Osteoblast (primary cell): ENCODE data around the gene TBX3. TPM values are rescaled to one million over a fixed set of nuclear protein-coding genes. Genes with fewer than 3 reads are reported as not detected.
A peak's percentile ranks its signal among the peaks of the same experiment; 100 is the strongest.

Experiments used
- DNase-seq: peaks from one replicate; pipeline ENCODE4 v3.0.0; 2011; ENCODE audit warnings: low spot score, mixed read lengths; ENCODE audit not compliant: insufficient read length; ENCODE audit errors: missing footprints
- H2AFZ ChIP-seq: 2 replicates; pipeline ENCODE4 v1.6.0; 2011; ENCODE audit warnings: mild to moderate bottlenecking, low read length
- H3K27ac ChIP-seq: 2 replicates; pipeline ENCODE4 v1.5.1; 2011; ENCODE audit warnings: mild to moderate bottlenecking, low read depth, low read length, moderate library complexity
- H3K27me3 ChIP-seq: 2 replicates; pipeline ENCODE4 v1.6.0; 2012; ENCODE audit warnings: mild to moderate bottlenecking, control low read depth, inconsistent platforms, low read length, moderate library complexity; ENCODE audit not compliant: insufficient read depth
- H3K36me3 ChIP-seq: 2 replicates; pipeline ENCODE4 v1.5.1; 2011; ENCODE audit warnings: mild to moderate bottlenecking, low read length, control low read depth, moderate library complexity; ENCODE audit not compliant: insufficient read depth
- H3K4me1 ChIP-seq: 2 replicates; pipeline ENCODE4 v1.5.1; 2011; ENCODE audit warnings: mild to moderate bottlenecking, low read length, control low read depth, moderate library complexity; ENCODE audit not compliant: insufficient read depth
- H3K4me2 ChIP-seq: 2 replicates; pipeline ENCODE4 v1.6.0; 2011; ENCODE audit warnings: mild to moderate bottlenecking, low read length; ENCODE audit not compliant: insufficient read depth
- H3K4me3 ChIP-seq: fragments of 200-600 bp; sonication (generic); 3 replicates; pipeline ENCODE4 v1.5.1; 2012; ENCODE audit warnings: mild to moderate bottlenecking, low read length, inconsistent platforms; ENCODE audit not compliant: insufficient read depth
- H3K79me2 ChIP-seq: 2 replicates; pipeline ENCODE4 v1.6.0; 2012; ENCODE audit warnings: mild to moderate bottlenecking, low read length, control low read depth, inconsistent platforms; ENCODE audit not compliant: insufficient read depth
- H3K9me3 ChIP-seq: 2 replicates; pipeline ENCODE4 v1.5.1; 2011; ENCODE audit warnings: low read depth, low read length, control low read depth
- H4K20me1 ChIP-seq: 2 replicates; pipeline ENCODE4 v1.6.0; 2012; ENCODE audit warnings: mild to moderate bottlenecking, low read length, control low read depth; ENCODE audit not compliant: insufficient read depth
- total RNA-seq: library from RNA; depleted of rRNA; stranded (reverse); fragments of >200 nt; gene quantifications from 2 replicates; pipeline ENCODE4 v1.2.3, GENCODE V29; 2012
- TF ChIP-seq, protein P1 (sequence below): IDR thresholded peaks from 2 replicates; pipeline ENCODE4 v1.5.1; 2011; ENCODE audit warnings: mild to moderate bottlenecking, low read depth, low read length, moderate library complexity; ENCODE audit errors: extremely low read depth

Gene TBX3
- total RNA-seq, 1 donor: 11.9 TPM

DNA sequence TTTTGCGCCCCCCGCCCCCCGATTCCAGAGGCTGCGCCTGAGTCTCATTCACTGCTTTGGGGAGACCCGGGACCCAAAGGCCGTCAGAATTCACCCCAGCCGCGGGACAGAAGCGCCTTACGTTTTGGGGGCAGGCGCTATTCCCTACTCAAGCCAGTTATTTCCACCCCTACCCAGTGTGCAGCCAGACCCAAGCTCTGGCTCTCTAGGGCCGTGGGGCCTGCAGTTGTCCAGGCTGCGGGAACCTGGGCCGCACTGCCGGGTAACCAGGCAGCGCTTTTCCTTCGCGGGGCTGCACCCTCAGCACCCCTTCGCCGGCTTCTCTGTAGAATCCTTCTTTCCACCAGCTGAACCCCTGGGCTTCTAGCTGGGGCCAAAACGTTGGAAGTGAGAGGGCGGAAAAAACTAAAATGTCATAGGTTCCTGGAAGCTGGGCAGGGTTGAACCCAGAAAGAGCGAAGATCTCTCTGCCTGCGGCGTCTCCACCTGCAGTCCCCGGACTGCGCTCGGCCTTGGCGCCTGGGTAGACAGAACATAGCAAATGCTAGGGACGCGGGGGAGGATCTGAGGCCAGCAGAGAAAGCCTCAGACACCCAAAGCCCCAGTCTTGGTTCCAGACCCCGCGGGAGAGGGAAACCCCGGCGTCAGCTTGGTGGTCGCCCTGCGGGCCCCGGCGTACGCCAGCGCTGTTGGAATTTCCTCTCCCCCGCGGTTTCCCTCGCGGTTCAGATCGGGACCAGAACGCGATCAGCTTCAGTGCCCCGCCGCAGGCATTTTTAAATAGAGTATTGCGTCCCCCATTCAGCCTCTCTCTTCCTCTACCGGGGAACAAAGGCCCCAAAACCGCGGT lies 18.3 kb downstream of the TBX3 start:
- Histone ChIP-seq H3K9me3 (no peaks in the 10 kb centered on the region), H3K27me3 (peaks cover 23% of the 10 kb centered on the region), H3K27ac (no peak overlapping the region), H3K4me1 (peaks cover 9% of the 10 kb centered on the region), H3K79me2 (no peaks in the 10 kb centered on the region), H3K4me3 (peak overlapping the region; percentile 19), H2AFZ (no peak overlapping the region), H4K20me1 (no peaks in the 10 kb centered on the region), H3K4me2 (peak overlapping the region; percentile 36), H3K36me3 (no peaks in the 10 kb centered on the region)
- peak; percentile 77 for DNase-seq
- TF ChIP-seq, protein P1, sequence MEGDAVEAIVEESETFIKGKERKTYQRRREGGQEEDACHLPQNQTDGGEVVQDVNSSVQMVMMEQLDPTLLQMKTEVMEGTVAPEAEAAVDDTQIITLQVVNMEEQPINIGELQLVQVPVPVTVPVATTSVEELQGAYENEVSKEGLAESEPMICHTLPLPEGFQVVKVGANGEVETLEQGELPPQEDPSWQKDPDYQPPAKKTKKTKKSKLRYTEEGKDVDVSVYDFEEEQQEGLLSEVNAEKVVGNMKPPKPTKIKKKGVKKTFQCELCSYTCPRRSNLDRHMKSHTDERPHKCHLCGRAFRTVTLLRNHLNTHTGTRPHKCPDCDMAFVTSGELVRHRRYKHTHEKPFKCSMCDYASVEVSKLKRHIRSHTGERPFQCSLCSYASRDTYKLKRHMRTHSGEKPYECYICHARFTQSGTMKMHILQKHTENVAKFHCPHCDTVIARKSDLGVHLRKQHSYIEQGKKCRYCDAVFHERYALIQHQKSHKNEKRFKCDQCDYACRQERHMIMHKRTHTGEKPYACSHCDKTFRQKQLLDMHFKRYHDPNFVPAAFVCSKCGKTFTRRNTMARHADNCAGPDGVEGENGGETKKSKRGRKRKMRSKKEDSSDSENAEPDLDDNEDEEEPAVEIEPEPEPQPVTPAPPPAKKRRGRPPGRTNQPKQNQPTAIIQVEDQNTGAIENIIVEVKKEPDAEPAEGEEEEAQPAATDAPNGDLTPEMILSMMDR: no peak

DNA sequence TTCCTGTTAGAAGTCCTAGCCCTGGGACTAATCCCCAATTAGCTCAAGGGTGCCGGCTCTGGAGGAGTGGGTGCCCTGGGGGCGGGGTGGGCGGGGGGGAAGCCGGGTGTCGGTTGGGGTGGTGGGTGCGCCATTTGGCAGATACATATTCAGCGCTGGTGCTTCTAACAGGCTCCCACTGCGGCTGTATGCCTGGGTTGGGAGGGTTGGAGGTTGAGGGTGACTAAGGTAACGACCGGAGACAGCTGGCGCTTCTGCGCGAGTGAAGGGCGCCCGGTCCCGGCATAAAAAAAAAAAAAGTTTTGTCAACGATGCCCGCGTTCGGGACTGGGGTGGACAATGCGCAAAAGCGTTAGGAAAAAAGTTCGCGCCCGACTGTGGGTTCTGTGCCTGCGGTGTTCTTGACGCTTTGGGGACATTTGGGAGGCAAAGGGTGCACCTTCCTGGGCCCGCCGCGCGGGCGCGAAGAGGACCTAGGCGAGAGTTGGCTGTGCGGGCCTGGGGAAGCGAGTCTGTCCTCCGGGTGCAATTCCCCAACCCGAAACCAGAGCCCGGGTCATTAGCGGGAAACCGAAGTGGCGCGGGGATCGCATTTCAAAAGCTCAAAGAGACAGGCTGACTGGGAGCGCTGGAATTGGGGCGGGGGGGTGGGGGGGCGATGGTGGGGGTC lies 19.2 kb downstream of the TBX3 start:
- Histone ChIP-seq H3K79me2 (no peaks in the 10 kb centered on the region), H3K4me2 (peak overlapping the region; percentile 68), H3K36me3 (no peaks in the 10 kb centered on the region), H3K4me1 (peaks cover 9% of the 10 kb centered on the region), H2AFZ (no peak overlapping the region), H3K27me3 (peaks cover 23% of the 10 kb centered on the region), H3K4me3 (peak overlapping the region; percentile 33), H3K9me3 (no peaks in the 10 kb centered on the region), H3K27ac (no peak overlapping the region), H4K20me1 (no peaks in the 10 kb centered on the region)
- peak; percentile 92 for DNase-seq
- TF ChIP-seq, protein P1: no peak

DNA sequence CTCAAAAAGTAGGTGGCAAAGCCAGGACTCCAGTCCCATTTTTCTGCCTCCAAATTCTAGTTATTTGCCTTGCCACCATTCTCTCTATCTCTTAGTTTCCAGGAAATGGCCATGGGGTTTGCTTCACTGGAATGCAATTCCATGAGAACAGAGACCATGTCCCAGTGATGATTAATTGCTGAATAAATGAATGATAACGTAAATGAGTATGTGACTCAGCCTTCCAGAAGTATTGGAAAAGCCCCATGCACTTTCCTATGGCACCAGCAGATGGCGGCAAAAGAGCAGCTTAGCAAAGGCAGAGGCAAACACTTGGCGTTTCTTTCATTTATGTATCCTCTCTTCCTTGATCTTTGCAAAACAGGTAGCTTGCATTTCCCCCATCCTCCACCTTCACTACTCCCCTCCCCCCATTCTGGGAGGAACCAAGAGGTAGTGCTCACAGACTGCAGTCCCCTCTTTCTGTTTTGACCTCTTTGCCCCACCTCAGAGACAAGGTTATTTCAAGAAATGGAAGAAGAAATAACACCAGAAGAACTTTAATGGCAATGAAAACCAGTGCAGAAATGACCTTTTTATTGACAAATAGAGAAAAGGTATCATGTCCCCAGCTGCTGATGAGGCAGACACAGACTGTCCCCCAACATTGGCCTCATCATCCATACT lies 21.3 kb downstream of the TBX3 start:
- Histone ChIP-seq H3K27me3 (peaks cover 23% of the 10 kb centered on the region), H3K79me2 (no peaks in the 10 kb centered on the region), H3K9me3 (no peaks in the 10 kb centered on the region), H2AFZ (no peak overlapping the region), H3K4me1 (peaks cover 4% of the 10 kb centered on the region), H3K4me2 (peak overlapping the region; percentile 2), H3K36me3 (no peaks in the 10 kb centered on the region), H3K4me3 (no peak overlapping the region), H4K20me1 (no peaks in the 10 kb centered on the region), H3K27ac (no peak overlapping the region)
- peak; percentile 90 for DNase-seq
- TF ChIP-seq, protein P1: peak; percentile 97
